ENCODE results near the gene SQOR. TPM values are rescaled to one million over a fixed set of nuclear protein-coding genes. Genes with fewer than 3 reads are reported as not detected.

The SQOR gene
- total and polyA plus RNA-seq, 2 of the 4 experiments (the other 2 are of a cell fraction) = 22.1 to 40.3 TPM

DNA sequence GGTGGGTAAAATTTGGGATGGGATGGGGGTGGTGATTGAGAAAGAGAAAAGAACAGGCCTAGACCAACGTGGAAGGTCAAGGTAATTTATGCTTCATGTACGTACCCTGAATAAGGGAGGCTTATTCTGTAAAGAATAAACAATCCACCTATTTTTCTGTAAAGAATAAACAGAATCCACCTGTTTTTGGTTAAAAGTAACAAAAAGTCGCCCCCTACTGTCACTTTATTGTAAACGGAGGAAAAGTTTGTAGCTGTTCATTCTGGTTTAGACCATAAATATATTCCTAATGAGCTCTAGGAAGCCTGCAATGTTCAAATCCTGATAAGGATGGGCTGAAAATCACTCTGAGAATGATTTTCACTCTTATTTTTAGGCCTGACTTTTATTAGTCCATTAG is 23.5 kb upstream of the SQOR start:
- Histone ChIP-seq H3K14ac (replicated peaks; ENCODE audit: low read depth, low read length) (no peak overlapping the region), H2BK5ac (ENCODE audit: low read depth, low read length, poor library complexity, severe bottlenecking) (no peak overlapping the region), H3K23ac (ENCODE audit: low read depth, low read length) (no peak overlapping the region), H4K8ac (ENCODE audit: low read depth in 2 of 2, low read length in 2 of 2) (no peak overlapping the region), H4K20me1 (ENCODE audit: insufficient read depth, low read length) (no peaks in the 10 kb centered on the region), H3K4me3 (ENCODE audit: insufficient read depth, low read depth, low read length) (no peak overlapping the region), H3K18ac (ENCODE audit: low read depth, low read length) (no peak overlapping the region), H3K9ac (ENCODE audit: low read depth, low read length) (no peak overlapping the region), H2BK15ac (ENCODE audit: low read depth, low read length) (no peak overlapping the region), H4K5ac (ENCODE audit: low read depth, low read length) (no peak overlapping the region), H3K79me1 (ENCODE audit: low read depth in 1 of 2, low read length in 2 of 2) (0 out of 4 replicates have a peak, but pooled peaks cover 0 to 2% of the 10 kb centered on the region in 2 experiments), H3K9me3 (ENCODE audit: control insufficient read depth, insufficient read depth, low read length) (no peaks in the 10 kb centered on the region), H4K91ac (ENCODE audit: insufficient read depth, low read depth, low read length) (no peak overlapping the region), H3K4me2 (ENCODE audit: low read depth, low read length) (no peak overlapping the region), H2AK5ac (ENCODE audit: low read depth, low read length) (no peak overlapping the region), H2AFZ (replicated peaks; ENCODE audit: low read length, poor library complexity) (no peak overlapping the region), H2BK120ac (ENCODE audit: low read depth, low read length) (no peak overlapping the region), H3K56ac (ENCODE audit: extremely low read depth, insufficient read depth, low read length) (no peak overlapping the region), H3K4ac (ENCODE audit: low read depth, low read length) (no peak overlapping the region), H3K27ac (ENCODE audit: insufficient read depth, low read length) (no peak overlapping the region), H3K36me3 (ENCODE audit: control insufficient read depth, insufficient read depth, low read length) (no peaks in the 10 kb centered on the region), H3K27me3 (ENCODE audit: control insufficient read depth, insufficient read depth, low read length) (no peaks in the 10 kb centered on the region), H3K4me1 (ENCODE audit: control insufficient read depth, insufficient read depth, low read length) (no peaks in the 10 kb centered on the region), H3K9me1 (ENCODE audit: insufficient read depth, low read length) (no peaks in the 10 kb centered on the region), H2BK20ac (ENCODE audit: low read depth, low read length) (no peak overlapping the region), H2AK9ac (replicated peaks; ENCODE audit: low read depth, low read length, poor library complexity) (no peak overlapping the region)
- TF ChIP-seq RAD21 (IDR thresholded peaks at IDR 0.05; ENCODE audit: low read length) = peak; percentile 41
- TF ChIP-seq RFX5 (IDR thresholded peaks at IDR 0.05; ENCODE audit: low read depth, low read length) = no peak
- no peak for TF ChIP-seq NFE2L2 (IDR thresholded peaks at IDR 0.05; ENCODE audit: low read depth, low read length)
- no peak for TF ChIP-seq MAZ (IDR thresholded peaks at IDR 0.05; ENCODE audit: borderline replicate concordance, low read depth, low read length)
- no peak for TF ChIP-seq MAFK (IDR thresholded peaks at IDR 0.05; ENCODE audit: low read depth, low read length)
- TF ChIP-seq, protein P1, sequence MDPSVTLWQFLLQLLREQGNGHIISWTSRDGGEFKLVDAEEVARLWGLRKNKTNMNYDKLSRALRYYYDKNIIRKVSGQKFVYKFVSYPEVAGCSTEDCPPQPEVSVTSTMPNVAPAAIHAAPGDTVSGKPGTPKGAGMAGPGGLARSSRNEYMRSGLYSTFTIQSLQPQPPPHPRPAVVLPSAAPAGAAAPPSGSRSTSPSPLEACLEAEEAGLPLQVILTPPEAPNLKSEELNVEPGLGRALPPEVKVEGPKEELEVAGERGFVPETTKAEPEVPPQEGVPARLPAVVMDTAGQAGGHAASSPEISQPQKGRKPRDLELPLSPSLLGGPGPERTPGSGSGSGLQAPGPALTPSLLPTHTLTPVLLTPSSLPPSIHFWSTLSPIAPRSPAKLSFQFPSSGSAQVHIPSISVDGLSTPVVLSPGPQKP (IDR thresholded peaks at IDR 0.05; ENCODE audit: borderline replicate concordance, low read depth, low read length) = no peak
- TF ChIP-seq, protein P2, sequence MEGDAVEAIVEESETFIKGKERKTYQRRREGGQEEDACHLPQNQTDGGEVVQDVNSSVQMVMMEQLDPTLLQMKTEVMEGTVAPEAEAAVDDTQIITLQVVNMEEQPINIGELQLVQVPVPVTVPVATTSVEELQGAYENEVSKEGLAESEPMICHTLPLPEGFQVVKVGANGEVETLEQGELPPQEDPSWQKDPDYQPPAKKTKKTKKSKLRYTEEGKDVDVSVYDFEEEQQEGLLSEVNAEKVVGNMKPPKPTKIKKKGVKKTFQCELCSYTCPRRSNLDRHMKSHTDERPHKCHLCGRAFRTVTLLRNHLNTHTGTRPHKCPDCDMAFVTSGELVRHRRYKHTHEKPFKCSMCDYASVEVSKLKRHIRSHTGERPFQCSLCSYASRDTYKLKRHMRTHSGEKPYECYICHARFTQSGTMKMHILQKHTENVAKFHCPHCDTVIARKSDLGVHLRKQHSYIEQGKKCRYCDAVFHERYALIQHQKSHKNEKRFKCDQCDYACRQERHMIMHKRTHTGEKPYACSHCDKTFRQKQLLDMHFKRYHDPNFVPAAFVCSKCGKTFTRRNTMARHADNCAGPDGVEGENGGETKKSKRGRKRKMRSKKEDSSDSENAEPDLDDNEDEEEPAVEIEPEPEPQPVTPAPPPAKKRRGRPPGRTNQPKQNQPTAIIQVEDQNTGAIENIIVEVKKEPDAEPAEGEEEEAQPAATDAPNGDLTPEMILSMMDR (conservative IDR thresholded peaks at IDR 0.05; ENCODE audit: low read depth, low read length) = peak; percentile 54
- TF ChIP-seq FOS (IDR thresholded peaks at IDR 0.05; ENCODE audit: low read depth, low read length) = no peak
- no peak for TF ChIP-seq MXI1 (IDR thresholded peaks at IDR 0.05; ENCODE audit: borderline replicate concordance, low read depth, low read length)
- TF ChIP-seq BHLHE40 (IDR thresholded peaks at IDR 0.05; ENCODE audit: low read depth, low read length) = no peak
- TF ChIP-seq CEBPB (IDR thresholded peaks at IDR 0.05; ENCODE audit: low read depth, low read length) = no peak
- no peak for TF ChIP-seq RCOR1 (IDR thresholded peaks at IDR 0.05; ENCODE audit: insufficient replicate concordance, low read length)
- TF ChIP-seq, protein P3, sequence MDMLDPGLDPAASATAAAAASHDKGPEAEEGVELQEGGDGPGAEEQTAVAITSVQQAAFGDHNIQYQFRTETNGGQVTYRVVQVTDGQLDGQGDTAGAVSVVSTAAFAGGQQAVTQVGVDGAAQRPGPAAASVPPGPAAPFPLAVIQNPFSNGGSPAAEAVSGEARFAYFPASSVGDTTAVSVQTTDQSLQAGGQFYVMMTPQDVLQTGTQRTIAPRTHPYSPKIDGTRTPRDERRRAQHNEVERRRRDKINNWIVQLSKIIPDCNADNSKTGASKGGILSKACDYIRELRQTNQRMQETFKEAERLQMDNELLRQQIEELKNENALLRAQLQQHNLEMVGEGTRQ (IDR thresholded peaks at IDR 0.05; ENCODE audit: low read depth, low read length) = no peak
- TF ChIP-seq POLR2A (IDR thresholded peaks at IDR 0.05; ENCODE audit: low read depth, low read length) = no peak
- no peak for TF ChIP-seq CHD1 (IDR thresholded peaks at IDR 0.05; ENCODE audit: low read depth, low read length)
- TF ChIP-seq SMC3 (IDR thresholded peaks at IDR 0.05; ENCODE audit: low read depth, low read length) = peak; percentile 47
- ChIA-PET POLR2A (ENCODE audit: unreplicated experiment) (no interaction called here), CTCF (interaction anchor here (0.6 to 3.3 kb wide), 5 partner anchors 11 to 813 kb away, joined by 3 to 25 read pairs (median 3); no protein-coding TSS in a partner anchor)
- intact Hi-C loops (cut with micrococcal nuclease) (loop anchor here (5.0 kb wide), 1 partner anchor 89 kb away; the partner anchor contains the start of gene SLC30A4), dilution Hi-C loops (cut with HindIII; ENCODE audit: low sequenced_read_pairs, unreplicated experiment) (no loop called here), in situ Hi-C loops (cut with MboI; ENCODE audit: low sequenced_read_pairs) (loop anchor here (10.0 to 25.0 kb wide), 2 partner anchors 157 to 424 kb away; partner anchors contain the start of gene SHF)
- DNase-seq (no peak), ATAC-seq (ENCODE audit: low read depth) (no peak)
- no TSS peak for BruUV-seq (replicated peaks)
- WGBS, 2 experiments (ENCODE audit: extremely low coverage in 2 of 2, insufficient read length in 1 of 2) = no CpG with 5 or more reads among the region's 4 CpGs

Measured in IMR-90 (cell line).